NCI-H446 treated with DMSO at 0.1 percent for 48 hours (cell line): ENCODE results near the gene BRINP3.

Experiments used
- DNase-seq: peaks from one replicate; lab custom pipeline; 2025; lab: John Stamatoyannopoulos, UW

BRINP3 gene

DNA sequence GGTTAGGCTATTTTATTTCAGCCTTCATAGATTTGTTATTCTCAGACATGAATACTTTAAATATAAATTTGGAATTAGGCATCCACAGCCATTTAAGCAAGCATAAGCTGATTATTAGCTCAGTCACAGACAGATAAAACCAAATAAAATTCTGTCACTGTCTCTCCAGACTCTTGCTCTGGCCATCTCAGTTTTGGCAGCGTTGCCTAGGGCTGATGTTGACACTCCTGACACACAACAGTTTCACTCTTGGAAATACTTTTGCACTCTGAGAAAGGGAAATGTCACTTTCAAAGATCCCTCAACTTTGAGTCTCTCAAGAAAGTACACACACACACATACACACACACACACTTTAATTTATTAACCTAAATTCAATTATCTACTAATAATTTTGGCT is 372.7 kb downstream of the BRINP3 start:
- DNase-seq = no peak

DNA sequence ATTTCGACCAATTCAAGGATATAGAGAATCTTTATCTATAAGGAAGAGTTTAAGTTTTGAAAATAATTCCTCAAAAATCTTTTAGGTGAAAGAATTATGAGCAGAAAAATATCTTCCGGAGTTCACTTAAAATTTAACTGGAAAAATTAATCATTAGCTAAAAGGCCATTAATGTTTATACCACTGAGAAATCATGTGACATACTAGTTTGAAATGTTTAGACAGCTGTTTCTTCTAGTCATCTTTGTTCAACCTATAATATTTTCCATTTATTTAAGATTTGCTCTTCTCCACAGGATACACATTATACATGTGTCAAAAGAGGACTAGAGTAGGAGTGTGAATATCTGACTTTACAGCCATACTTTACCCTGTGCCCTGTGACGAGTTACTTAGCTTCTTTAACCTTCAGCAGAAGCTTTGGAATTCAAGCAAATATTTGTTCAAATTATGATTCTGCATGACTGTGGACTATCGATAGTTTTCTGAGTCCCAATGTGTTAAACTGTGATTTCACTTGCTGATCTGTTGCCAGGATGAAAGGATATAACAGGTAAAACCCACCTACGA is 374.8 kb downstream of the BRINP3 start:
- no peak for DNase-seq

DNA sequence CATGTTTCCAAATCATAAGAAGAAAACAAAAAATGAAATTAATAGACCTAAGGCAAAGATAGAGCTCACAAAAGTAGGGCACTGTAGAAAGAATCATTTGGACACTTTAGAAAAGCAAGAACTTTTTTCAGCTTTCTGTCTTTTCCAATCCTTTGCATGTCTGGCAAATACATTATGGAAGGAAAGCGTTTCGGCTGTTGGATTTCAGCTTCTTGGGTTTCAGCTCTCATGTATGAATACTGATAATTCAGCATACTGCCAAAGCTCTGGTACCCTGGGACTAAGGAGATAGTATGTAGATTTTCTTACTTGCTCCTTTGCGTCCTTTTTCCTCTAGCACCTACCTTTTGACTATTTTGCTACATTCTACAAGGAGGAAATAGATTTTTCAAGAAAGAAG is 375.9 kb downstream of the BRINP3 start:
- no peak for DNase-seq

DNA sequence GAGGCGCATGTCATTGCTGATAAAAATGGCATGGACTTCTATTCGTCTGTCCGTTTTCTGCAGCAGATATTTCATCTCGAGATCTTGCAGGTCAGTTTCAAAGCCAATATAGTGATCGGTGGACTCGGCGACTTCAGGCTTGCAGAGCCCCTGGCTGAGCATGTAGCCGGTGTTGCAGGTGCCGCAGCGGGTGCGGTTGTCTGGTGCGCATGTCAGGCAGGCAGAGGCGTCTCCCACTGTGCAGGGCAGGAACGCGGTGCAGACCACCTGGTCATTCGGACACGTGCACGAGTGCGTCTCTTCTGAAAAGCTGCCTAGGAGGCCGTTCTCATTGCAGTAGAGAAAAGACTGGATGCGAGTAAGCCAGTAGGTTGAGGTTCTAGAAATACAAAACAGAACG is 378.9 kb downstream of the BRINP3 start:
- DNase-seq = no peak

DNA sequence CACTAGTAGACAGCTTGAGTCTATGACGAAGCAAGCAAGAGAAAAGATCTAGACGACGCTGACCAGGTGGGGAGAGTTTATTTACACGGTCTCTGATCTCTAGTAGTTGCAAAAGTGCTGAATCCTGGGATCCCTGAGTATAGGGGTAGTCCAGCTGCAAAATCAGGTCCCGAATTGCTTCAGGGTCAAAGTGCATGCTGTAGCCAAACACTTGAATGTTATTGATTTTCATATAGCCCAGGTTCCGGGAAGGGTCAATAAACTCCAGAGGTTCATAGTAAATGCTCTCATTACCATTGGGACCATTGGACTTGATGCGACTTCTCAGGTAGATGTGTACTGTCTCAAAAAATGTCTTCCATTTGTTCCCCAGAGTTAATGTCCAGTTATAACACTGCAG is 379.6 kb downstream of the BRINP3 start:
- DNase-seq = no peak

DNA sequence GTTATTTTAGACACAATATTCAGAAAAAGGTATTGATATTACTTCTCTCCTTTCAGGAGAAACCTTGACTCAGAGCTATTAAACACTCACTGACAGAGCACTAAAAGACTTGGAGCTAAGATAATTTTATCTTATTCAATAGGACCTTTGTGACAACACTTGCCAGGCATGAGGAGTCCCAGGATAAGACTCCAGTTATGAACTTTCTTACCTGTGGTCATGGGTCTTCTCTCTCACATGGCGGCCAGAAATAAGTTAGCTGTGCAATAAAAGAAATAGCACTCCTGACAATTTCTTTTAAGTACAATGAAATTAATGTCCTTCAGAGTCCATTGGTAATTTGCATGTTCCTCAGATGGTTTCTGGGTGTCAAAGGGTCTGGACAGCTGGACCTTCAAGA is 382.1 kb downstream of the BRINP3 start:
- no peak for DNase-seq

DNA sequence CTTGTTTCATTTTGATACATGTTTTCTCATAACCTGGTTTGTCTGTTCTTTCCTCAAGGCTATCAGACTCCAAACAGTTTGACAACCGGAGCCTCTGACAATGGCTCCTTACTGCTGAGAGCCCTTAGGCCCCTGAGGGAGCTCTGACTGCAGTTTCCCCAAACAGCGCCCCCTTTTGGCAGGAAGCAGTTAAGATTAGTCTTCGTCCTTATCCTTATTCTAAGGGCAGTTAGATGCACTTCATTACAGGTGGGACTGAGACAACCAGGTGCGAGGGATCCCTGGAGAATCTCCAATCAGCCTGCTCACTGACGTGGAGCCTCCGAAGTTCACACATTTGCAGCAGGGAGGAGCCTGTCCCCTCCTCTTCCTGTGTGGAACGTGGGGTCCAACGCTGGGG is 393.1 kb downstream of the BRINP3 start:
- DNase-seq = no peak

DNA sequence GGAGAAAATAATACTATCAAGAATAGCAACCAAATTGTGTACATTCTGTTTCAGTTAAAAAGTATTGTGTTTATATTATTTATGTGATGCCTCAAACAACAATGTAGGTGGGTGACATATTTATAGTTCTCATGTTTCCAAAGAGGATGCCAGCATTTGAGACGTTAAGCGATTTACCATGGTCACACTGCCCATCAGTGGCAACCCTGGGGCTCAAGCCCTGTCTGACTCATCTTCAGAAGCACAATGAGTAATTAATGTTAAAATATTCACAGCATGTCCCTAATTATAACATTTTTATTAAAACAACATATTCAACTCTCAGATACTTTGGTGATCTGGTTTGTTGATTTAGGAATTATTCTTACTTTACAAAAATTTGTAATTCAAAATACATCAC is 409.4 kb downstream of the BRINP3 start:
- no peak for DNase-seq

DNA sequence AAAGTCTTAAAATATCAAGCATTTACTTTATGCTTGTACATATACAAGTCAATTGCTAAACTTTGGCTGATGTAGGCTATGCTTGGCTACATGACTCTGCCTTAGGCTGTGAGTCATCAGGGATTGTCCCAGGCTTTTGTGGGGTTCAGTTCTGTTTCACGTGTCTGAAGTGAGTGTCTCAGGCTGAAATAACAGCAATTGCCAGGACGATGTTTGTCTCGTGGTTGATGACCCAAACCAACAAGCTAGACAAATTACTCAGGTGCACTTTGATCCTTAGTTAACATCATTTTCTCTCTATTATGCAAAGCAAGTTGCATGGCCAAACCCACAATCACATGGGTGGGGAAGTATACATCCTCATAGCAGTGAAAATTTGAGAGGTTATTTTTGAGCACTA is 410.1 kb downstream of the BRINP3 start:
- no peak for DNase-seq

DNA sequence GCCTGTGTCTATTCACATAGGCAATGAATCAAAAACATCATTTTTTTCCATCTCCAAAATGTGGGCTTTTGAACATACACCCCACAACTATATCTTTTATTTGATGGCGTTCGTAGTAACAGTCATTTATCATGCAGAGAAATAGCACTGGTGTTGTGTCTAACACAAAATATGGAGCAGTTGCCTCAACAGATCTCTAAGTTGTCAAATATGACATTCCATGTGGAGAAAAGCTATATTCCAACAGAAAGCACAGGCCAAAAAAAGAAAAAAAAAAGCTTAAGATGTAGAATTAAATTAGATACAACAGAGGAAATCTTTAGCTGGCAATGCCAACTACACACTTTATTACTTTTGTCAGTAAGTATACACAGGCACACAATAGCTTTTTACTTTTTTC is 411.7 kb downstream of the BRINP3 start:
- no peak for DNase-seq

DNA sequence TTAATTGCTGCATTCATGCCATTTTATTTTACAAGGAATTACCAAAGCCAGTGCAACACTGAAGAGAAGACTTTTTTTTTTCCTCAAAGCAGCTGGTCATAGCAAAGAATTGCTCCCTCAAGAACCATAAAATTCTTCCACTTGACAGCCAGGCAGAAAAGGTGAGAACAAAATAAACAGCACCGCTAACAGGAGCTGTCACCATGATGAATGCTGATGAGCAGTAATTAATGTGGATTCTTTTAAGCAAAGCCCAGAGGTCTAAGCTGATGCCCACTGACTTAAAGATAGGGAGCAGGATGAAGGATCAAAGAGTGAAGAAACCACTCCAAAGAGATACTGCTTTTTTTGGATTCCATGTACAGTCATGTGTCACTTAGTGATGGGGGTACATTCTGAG is 428.4 kb downstream of the BRINP3 start:
- DNase-seq = no peak
